ENCODE results near the gene WDR5B. TPM values are rescaled to one million over a fixed set of nuclear protein-coding genes. Genes with fewer than 3 reads are reported as not detected.

Gene WDR5B
- total and polyA plus RNA-seq, 2 donors from 2014 or later: 3.8 to 8.8 TPM

- intact Hi-C loops (cut with DNase I): no loop called here
- peaks cover 2 to 13% (median 11%) of the 10 kb centered on the region in 3 donors for H3K36me3 ChIP-seq (ENCODE audit: control insufficient read depth in 2 of 3, insufficient read depth in 3 of 3, low read length in 3 of 3)
- H3K27ac ChIP-seq (ENCODE audit: low read depth in 2 of 2, low read length in 2 of 2): no peak overlapping the region
- H3K27me3 ChIP-seq (ENCODE audit: control insufficient read depth, insufficient read depth, low read length): no peaks in the 10 kb centered on the region
- no peaks in the 10 kb centered on the region for H3K9me3 ChIP-seq (ENCODE audit: control insufficient read depth in 2 of 3, insufficient read depth in 1 of 3, low read length in 3 of 3)
- TF ChIP-seq, protein P1, sequence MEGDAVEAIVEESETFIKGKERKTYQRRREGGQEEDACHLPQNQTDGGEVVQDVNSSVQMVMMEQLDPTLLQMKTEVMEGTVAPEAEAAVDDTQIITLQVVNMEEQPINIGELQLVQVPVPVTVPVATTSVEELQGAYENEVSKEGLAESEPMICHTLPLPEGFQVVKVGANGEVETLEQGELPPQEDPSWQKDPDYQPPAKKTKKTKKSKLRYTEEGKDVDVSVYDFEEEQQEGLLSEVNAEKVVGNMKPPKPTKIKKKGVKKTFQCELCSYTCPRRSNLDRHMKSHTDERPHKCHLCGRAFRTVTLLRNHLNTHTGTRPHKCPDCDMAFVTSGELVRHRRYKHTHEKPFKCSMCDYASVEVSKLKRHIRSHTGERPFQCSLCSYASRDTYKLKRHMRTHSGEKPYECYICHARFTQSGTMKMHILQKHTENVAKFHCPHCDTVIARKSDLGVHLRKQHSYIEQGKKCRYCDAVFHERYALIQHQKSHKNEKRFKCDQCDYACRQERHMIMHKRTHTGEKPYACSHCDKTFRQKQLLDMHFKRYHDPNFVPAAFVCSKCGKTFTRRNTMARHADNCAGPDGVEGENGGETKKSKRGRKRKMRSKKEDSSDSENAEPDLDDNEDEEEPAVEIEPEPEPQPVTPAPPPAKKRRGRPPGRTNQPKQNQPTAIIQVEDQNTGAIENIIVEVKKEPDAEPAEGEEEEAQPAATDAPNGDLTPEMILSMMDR (IDR thresholded peaks at IDR 0.05; ENCODE audit: borderline replicate concordance, extremely low read depth, insufficient read depth): no peak
- FAIRE-seq (no peak), DNase-seq (no peak)
- no peak overlapping the region for H3K9ac ChIP-seq (ENCODE audit: low read length in 3 of 3)
- H3K4me3 ChIP-seq (ENCODE audit: low read length in 3 of 3): no peak overlapping the region
- H3K4me1 ChIP-seq (ENCODE audit: control insufficient read depth in 2 of 3, insufficient read depth in 2 of 3, low read depth in 1 of 3, low read length in 3 of 3): peaks cover 0 to 9% (median 2%) of the 10 kb centered on the region in 3 donors
These were observed 5.2 kb upstream of the WDR5B start for GRCh38 chr3:122421101-122421500.

DNA sequence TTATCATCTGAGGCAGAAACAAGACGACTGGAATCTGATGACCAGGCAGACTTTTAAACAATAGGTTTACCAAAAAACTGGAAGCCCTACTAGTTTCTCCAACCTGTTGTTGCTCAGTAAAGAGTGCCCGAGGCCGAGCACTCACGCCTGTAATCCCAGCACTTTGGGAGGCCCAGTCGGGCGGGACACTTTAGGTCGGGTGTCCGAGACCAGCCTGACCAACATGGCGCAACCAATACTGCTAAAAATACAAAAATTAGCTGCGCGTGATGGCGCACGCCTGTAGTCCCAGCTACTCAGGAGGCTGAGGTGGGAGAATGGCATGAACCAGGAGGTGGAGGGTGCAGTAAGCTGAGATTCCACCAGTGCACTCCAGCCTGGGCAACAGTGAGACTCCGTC, 1.1 kb upstream of the WDR5B start:
- DNase-seq (peak in 4 of 5 donors; percentile 21 to 54 (median 30)), FAIRE-seq (no peak)
- H3K4me1 ChIP-seq (ENCODE audit: control insufficient read depth in 2 of 3, insufficient read depth in 2 of 3, low read depth in 1 of 3, low read length in 3 of 3): peaks cover 3 to 15% (median 12%) of the 10 kb centered on the region in 3 donors
- TF ChIP-seq, protein P1 (IDR thresholded peaks at IDR 0.05; ENCODE audit: borderline replicate concordance, extremely low read depth, insufficient read depth): no peak
- peak overlapping the region; percentile 73 to 94 (median 86) for H3K9ac ChIP-seq (ENCODE audit: low read length in 3 of 3)
- no peaks in the 10 kb centered on the region for H3K9me3 ChIP-seq (ENCODE audit: control insufficient read depth in 2 of 3, insufficient read depth in 1 of 3, low read length in 3 of 3)
- peak overlapping the region; percentile 80 to 99 (median 97) for H3K4me3 ChIP-seq (ENCODE audit: low read length in 3 of 3)
- intact Hi-C loops (cut with DNase I): no loop called here
- no peaks in the 10 kb centered on the region for H3K27me3 ChIP-seq (ENCODE audit: control insufficient read depth, insufficient read depth, low read length)
- H3K27ac ChIP-seq (ENCODE audit: low read depth in 2 of 2, low read length in 2 of 2): peak overlapping the region in 1 of 2 donors; percentile 89
- H3K36me3 ChIP-seq (ENCODE audit: control insufficient read depth in 2 of 3, insufficient read depth in 3 of 3, low read length in 3 of 3): peaks cover 0 to 4% (median 0%) of the 10 kb centered on the region in 3 donors

DNA sequence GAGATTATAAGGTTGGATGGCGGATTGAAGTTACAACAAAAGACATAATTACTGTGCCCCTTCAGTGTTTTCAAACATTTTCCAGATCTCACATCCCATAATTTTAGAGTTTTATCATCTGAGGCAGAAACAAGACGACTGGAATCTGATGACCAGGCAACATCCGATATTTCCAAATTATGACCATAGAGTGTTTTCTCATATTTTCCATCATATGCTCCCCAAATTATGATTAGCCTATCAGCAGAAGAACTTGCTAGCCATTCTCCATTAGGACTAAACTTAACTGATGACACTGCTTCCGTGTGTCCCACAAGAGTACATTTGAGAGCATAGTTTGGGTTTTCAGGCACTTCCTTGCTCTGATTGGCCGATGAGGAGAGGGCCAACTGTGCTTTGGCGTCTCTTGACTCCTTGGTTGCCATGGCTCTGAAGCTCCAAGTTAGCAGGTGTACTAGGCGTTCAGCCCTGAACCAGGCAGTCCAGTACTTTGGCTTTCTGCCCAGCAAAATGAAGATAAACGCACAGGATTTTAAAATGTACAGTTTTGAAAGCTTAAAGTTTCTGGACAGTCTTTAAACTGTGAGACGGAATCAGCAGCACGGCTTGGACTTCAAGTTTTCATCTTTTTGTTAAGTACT, 638 bp downstream of the WDR5B start:
- Histone ChIP-seq H3K4me3 (ENCODE audit: low read length in 3 of 3) (peak overlapping the region; percentile 80 to 99 (median 97)), H3K36me3 (ENCODE audit: control insufficient read depth in 2 of 3, insufficient read depth in 3 of 3, low read length in 3 of 3) (peaks cover 0 to 8% (median 0%) of the 10 kb centered on the region in 3 donors), H3K9ac (ENCODE audit: low read length in 3 of 3) (peak overlapping the region; percentile 61 to 94 (median 73)), H3K4me1 (ENCODE audit: control insufficient read depth in 2 of 3, insufficient read depth in 2 of 3, low read depth in 1 of 3, low read length in 3 of 3) (peaks cover 3 to 15% (median 12%) of the 10 kb centered on the region in 3 donors), H3K9me3 (ENCODE audit: control insufficient read depth in 2 of 3, insufficient read depth in 1 of 3, low read length in 3 of 3) (no peaks in the 10 kb centered on the region), H3K27me3 (ENCODE audit: control insufficient read depth, insufficient read depth, low read length) (no peaks in the 10 kb centered on the region), H3K27ac (ENCODE audit: low read depth in 2 of 2, low read length in 2 of 2) (peak overlapping the region; percentile 63 to 80)
- TF ChIP-seq, protein P1 (IDR thresholded peaks at IDR 0.05; ENCODE audit: borderline replicate concordance, extremely low read depth, insufficient read depth): no peak
- intact Hi-C loops (cut with DNase I): no loop called here
- DNase-seq (peak in 4 of 5 donors; percentile 59 to 76 (median 62)), FAIRE-seq (no peak)

All from kidney (tissue), 14 donors.